Peyer's patch (tissue), 4 donors: ENCODE results near the gene SLC22A1.

Source experiments
- POLR2A ChIP-seq, 2 donors: fragments of 450-650 bp; IDR thresholded peaks; one replicate each; pipeline ENCODE4 v1.5.1; 2017; ENCODE audit warnings: antibody characterized with exemption in 2 of 2, mild to moderate bottlenecking in 2 of 2, moderate library complexity in 2 of 2
- TF ChIP-seq, protein P1 (sequence below), 6 experiments: fragments of 450-650 bp in 4 of 6; fragments of 200-600 bp in 2 of 6; sonication (generic) in 1 of 6; IDR thresholded peaks; one replicate each; pipeline ENCODE4 v1.5.1; 2017 to 2019; ENCODE audit warnings: antibody characterized with exemption in 6 of 6, mild to moderate bottlenecking in 3 of 6, moderate library complexity in 1 of 6

DNA sequence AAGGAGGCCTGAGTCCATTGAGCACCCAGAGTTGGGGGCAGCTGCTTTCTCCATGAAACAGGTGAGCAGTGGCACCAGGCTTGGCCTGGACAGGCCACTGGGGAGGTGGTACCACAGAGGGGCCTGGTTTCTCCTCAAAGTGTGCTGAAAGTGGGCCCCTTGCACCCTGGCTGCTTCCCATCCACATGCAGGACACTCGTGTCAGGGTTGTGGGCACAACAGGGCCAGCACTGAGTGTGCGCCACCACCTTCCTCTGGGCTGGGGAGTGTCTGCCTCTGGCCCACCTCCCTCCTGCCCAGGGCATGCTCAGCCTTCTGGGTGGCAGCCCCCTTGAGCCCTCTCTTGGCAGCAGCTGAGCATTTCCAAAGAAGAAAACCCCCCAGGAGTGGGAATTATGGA, 5.2 kb upstream of the SLC22A1 start:
- TF ChIP-seq, protein P1, sequence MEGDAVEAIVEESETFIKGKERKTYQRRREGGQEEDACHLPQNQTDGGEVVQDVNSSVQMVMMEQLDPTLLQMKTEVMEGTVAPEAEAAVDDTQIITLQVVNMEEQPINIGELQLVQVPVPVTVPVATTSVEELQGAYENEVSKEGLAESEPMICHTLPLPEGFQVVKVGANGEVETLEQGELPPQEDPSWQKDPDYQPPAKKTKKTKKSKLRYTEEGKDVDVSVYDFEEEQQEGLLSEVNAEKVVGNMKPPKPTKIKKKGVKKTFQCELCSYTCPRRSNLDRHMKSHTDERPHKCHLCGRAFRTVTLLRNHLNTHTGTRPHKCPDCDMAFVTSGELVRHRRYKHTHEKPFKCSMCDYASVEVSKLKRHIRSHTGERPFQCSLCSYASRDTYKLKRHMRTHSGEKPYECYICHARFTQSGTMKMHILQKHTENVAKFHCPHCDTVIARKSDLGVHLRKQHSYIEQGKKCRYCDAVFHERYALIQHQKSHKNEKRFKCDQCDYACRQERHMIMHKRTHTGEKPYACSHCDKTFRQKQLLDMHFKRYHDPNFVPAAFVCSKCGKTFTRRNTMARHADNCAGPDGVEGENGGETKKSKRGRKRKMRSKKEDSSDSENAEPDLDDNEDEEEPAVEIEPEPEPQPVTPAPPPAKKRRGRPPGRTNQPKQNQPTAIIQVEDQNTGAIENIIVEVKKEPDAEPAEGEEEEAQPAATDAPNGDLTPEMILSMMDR (IDR thresholded peaks at IDR 0.05): no peak
- no peak for TF ChIP-seq POLR2A (IDR thresholded peaks at IDR 0.05)
